NCI-H1048 (cell line): ENCODE measurements around the gene SETD4.

ENCODE experiments used
- DNase-seq: peaks from one replicate; lab custom pipeline; 2025; lab: John Stamatoyannopoulos, UW

SETD4 gene

DNA sequence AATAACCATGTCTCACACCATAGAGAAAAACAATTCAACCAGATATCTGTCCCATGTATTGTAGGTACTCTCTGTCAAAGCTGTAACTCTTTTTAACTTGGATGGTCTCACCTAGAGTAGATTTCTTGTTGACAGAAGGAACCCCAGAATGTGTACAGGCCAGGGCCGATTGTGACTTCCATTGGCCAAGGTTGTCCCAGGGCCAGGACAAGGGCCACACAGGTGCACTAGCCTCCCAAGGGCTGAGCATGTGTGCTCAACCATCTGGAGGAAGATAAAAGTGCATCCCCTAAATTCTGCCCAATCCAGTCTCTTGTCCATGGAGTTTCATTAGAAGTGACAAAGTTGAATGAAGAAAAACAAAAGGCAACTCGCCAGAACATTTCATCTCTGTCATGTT, 51.8 kb downstream of the SETD4 start:
- DNase-seq: no peak

DNA sequence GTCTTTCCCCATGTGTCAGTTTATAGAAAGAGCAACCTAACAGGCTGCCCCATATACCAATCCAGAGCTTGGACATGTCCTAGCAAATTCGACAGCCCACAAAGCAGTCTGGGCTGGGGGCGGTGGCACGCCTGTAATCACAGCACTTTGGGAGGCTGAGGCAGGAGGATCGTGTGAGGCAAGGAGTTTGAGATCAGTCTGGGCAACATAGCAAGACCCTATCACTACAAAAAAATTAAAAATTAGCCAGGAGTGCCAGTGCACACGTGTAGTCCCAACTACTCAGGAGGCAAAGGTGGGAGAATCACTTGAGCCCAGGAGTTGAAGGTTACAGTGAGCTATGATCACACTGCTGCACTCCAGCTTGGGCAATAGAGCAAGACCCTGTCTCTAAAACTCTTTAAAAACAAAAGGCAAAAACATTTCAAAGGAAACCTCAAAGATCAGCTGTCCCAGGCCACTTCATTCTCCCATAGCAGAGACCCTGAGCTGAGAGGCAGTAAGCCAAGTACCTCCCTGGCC, 54.4 kb downstream of the SETD4 start:
- DNase-seq: no peak

DNA sequence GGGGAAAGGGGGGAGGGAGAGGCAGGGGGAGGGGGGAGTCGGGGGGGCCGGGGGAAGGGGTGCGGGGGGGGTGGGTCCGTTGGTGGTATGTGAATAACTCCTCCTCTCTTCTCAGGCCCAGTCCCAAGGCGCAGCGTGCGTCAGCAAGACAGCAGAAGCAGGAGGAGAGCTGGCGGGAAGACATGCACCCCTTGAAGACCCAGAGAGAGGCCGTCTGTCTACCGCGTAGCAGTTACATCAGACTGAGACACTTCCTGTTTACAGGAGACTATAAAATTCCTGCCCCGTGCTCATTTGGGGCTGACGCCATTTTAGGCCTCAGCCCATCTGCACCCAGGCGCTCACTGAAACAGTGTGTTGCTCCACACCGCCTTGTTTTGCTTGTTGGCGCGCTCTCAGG, 55.3 kb downstream of the SETD4 start:
- no peak for DNase-seq

DNA sequence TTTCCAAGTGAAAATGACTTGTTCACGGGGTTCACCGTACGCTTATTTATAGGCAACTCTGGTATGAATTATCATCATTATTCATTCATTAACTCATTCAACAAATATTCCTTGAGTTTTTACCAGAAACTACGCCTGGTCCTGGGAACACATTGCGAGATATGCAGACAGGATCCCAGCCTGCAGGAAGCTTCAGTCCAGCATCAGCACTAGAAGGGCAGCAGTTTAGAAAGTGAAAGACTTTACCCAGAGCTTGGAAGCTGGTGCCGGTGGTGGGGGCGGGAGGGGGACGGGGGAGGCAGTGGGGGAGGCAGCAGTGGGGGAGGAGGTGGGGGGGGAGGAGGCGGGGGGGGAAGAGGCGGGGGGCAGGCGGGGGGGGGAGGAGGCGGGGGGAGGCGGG, 55.9 kb downstream of the SETD4 start:
- no peak for DNase-seq

DNA sequence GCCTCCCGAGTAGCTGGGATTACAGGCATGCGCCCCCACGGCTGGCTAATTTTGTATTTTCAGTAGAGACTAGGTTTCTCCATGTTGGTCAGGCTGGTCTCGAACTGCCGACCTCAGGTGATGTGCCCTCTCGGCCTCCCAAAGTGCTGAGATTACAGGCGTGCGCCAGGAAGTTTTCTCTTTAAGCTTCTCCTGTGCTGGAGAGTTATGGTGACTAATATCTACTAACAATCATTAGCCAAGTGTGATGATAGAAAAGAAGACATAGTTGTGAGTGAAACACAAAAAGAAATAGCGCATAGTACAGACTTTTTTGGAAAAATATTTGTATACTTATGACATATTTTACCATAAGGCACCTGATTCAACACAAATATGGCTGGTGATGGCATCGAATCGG, 56.5 kb downstream of the SETD4 start:
- DNase-seq: no peak

DNA sequence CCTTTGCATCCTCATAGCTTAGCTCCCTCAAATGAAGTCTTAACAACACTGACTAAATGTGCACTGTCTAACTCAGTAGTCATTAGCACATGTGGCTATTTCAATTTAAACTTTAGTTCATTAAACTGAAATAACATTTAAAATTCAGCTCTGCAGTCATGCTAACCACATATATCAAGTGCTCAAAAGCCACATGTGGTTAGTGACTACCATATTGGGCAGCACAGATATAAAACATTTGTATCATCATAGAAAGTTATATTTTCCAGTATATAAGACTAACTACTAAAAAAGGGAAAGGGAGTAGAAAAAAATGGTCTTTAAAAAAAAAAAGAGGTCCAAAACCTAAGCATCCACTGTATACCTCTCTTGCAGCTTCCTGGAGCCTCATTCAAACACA, 64.1 kb downstream of the SETD4 start:
- DNase-seq: no peak

DNA sequence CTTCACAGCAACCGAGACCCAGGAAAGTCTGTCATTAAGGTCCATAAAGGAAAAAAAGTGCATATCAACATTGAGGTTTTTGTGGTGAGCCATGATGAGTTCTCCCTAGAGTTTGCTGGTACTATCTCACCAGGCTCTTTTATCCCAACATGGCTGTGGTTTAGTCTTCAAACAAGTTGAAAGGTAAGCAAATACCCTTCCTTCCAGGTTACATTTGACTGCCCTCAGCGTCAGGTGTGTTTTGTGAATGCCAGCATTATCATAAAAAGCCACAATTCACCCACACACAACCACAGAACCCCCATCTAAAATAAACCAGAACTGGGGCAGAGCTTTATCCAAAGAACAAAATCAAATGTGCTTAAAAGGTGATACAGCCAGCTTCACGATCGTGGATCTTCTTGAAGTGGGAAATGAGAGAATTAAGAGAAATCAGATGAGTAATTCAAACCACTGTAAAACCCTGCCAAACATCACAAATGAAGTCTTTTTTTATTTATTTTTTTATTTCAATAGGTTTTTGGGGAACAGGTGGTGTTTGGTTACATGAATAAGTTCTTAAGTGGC, 64.7 kb downstream of the SETD4 start:
- DNase-seq: no peak

DNA sequence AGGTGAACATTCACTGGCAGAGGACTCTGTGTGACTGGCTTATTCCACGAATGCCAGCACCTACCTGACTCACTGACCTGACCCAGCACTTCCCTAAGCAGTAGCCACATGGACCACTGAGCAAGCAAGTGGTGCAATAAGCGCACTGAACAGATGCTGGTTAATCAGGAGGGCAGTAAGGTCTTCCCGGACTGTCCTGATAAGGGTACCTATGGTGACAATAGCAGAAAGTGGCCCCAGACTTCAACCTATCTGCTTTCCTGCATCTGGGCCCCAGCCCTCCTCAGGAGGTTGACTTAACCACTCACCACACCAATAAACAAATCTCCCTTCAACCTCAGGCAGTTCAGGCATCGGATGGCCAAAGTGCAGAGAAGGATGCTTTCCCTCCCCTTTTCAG, 65.7 kb downstream of the SETD4 start:
- DNase-seq: no peak

DNA sequence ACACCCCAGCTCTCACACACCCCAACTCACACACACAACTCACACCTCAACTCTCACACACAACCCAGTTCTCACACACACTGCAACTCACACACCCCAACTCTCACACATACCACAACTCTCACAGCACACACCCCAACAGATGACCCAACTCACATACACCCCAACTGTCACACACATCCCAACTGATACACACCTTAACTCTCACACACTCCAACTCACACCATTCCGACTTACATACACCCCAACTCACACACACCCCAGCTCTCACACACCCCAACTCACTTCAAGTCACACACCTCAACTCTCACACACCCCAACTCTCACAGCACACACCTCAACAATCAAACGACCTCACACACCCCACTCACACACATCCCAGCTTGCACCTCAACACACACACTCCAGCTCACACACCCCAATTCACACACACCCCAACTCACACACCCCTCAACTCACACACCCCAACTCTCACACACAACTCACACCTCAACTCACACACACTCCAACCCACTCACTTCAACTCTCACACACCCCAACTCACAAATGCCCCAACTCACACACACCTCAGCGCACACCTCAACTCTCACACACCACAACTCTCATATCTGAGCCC, 66.3 kb downstream of the SETD4 start:
- DNase-seq: no peak

DNA sequence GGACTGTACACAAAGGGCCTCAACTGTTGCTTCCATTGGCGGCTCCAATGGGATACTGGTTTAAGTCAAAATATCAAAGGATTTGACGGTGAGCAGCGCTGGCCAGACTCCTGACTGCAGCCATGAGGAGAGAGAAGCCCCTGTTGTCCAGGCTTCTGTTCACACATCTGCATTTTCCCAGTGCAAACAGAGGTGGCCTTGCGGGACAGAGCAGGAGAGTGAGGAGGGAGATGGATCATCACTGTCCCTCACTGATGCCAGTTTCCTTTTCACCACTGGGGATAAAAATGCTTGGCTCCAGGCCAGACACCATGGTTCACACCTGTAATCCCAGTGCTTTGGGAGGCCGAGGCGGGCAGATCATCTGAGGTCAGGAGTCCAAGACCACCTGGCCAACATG, 69.2 kb downstream of the SETD4 start:
- no peak for DNase-seq

DNA sequence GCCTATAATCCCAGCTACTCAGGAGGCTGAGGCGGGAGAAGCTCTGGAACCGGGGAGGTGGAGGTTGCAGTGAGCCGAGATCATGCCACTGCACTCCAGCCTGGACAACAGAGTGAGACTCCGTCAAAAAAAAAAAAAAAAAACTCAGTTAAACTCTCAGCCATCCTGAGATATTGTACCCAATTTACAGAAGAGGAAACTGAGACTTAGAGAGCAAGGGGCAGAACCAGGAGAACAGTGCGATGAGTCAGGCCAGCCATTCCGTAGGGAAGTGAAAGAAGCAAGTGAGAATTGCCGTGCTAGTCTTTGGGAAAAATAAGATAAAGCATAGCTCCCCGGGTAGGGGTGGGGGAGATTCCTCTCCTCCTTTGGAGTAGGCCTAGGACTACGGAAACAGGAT, 69.7 kb downstream of the SETD4 start:
- DNase-seq: no peak

DNA sequence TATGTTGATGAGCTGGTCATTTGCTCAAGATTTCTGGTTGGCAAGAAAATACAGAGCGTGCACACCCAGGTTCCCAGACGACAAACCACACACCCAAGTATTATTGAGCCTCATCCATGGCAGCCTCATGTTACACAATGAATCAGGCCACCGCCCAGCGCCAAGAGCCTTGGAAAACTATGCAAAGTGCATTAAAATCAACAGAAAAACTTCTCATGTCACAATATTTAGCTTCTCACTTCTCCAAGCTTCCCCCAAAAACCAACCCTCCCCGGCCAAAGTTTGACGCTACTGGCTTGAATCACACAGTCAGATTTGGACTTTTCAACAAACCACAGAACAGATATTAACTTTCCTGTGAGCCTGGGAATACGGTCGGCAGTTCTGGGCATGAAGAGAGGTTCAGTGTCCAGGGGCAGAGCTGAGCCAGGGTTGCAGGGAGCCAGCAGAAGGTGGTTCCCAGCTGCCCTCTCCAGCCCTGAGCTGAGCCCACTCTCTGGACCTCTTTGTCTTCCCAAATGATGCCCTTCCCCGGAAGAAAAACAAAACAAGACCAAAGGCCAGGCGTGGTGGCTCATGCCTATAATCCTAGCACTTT, 71.1 kb downstream of the SETD4 start:
- no peak for DNase-seq

DNA sequence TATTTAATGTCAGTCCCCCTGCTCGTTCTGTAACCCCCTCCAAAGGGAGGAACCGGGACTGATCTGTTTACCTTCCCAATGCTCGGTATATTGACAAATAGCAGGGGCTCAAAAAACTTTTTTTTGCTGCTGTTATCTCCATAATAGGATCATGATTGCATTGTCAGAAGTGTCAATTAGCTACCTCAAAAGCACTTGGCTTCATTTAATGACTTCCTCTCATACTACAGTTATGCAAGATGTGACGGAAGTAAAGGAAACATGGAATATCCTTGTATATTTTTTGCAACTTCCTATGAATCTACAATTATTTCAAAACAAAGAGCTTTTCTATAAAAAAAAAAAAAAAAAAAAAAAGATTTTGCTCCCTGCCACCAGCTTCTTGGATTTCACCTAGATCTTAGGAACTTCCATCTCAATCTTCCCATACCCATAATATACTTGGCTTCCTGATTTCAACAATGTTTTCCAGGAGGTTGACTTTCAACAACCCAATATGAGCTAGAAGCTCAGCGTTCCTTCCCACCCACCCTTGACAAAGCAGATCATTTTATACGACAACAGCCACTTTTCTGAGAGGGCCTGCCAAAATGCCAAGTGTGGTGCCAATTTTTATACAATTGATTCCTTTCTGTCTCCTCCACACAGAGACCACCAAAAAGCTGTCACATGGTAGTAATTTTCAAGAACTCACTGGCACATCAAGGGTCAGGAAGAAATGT, 71.7 kb downstream of the SETD4 start:
- DNase-seq: no peak

DNA sequence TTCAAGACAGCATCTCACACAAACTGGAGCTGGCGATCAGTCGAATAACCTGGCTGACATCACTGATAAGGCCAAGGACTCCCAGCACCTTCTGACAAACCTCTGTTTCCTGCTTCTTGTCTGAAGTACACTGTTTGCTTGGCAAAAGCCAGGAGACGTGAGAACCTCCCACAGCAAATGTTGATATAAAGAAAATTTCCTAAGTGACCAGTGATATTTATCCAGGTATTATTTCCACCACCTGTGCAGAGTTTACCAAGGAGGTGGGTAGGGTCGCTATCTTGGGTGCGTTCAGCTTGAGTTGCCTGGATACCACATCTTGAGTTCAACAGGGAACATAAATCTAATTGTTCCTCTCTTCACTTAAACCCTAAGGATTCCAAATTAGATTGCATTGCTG, 72.9 kb downstream of the SETD4 start:
- DNase-seq: no peak

DNA sequence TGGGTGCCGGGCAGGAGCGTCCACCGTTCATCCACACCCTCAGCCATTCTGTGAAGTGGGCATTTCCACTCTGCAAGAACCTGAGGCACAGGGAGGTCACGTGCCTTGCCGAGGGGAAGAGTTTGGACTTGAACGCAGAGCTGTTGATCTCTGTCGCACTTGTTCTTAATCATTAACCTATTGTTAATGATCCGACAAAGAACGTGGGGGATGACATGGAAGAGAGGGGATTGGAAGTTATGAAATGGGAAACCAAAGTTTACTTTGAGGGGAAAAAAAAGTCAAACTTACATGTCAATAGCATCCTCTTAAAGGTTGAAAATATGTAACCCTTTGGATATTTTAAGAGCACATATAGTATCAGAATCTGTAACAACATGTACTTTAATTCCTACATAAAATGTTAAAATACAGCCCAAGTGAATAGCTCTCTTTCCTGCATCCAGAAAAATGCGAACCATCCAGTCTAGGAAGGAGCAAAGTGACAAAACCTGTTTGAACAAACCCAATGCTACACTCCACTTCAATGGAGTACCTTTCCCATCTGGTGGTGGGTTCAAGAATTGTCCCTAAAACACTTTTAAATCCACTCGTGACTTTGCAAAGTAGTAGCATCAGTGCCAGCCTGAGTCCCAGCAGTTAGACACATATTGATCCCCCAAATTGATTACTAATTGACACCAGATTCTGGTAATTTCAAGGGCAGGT, 75.5 kb downstream of the SETD4 start:
- DNase-seq: no peak
